Activated CD4-positive, alpha-beta memory T cell treated with anti-CD3 and anti-CD28 coated beads, Interleukin-2, amount 10 ng/mL, durations not matched to agents 7 days and 5 days (primary cell): Measurements from ENCODE around the gene PPP4R2. TPM values are rescaled to one million over a fixed set of nuclear protein-coding genes. Genes with fewer than 3 reads are reported as not detected.
A peak's percentile ranks its signal among the peaks of the same experiment; 100 is the strongest.
"Not testable (repeated sequence)": the region's sequence is repeated elsewhere in the genome, so short reads cannot be mapped to it uniquely, and the experiment has no call there.

Experiments used
- CTCF ChIA-PET: fragments of 350-600 bp; sonication (Branson Sonifier 250); formaldehyde crosslinking; loops from one replicate; lab custom pipeline; 2021; ENCODE audit warnings: antibody characterized with exemption, inconsistent platforms; lab: Charles Lee
- POLR2A ChIA-PET: fragments of 350-600 bp; sonication (Branson Sonifier 250); formaldehyde crosslinking; loops from one replicate; lab custom pipeline; 2021; ENCODE audit warnings: antibody characterized with exemption; lab: Charles Lee
- DNase-seq: peaks from one replicate; pipeline ENCODE4 v3.0.0-alpha.2; 2020
- H3K27ac Mint-ChIP-seq: one replicate; pipeline ENCODE4 v1.8.0; 2021; ENCODE audit warnings: mild to moderate bottlenecking, mixed read lengths
- H3K27me3 Mint-ChIP-seq: one replicate; pipeline ENCODE4 v1.8.0; 2021; ENCODE audit warnings: mixed read lengths
- H3K36me3 Mint-ChIP-seq: one replicate; pipeline ENCODE4 v1.8.0; 2021; ENCODE audit warnings: low read depth, mixed read lengths
- H3K4me1 Mint-ChIP-seq: one replicate; pipeline ENCODE4 v1.8.0; 2021; ENCODE audit warnings: mixed read lengths
- H3K4me3 Mint-ChIP-seq: one replicate; pipeline ENCODE4 v1.8.0; 2021; ENCODE audit warnings: mild to moderate bottlenecking, mixed read lengths
- H3K9me3 Mint-ChIP-seq: one replicate; pipeline ENCODE4 v1.8.0; 2021; ENCODE audit warnings: mixed read lengths
- total RNA-seq, 2 experiments: library from RNA; stranded (reverse); gene quantifications; one replicate each; pipeline ENCODE4 v1.2.3, GENCODE V29; 2021

The PPP4R2 gene
- total RNA-seq, 2 experiments from 2014 or later: 105 to 106 TPM

DNA sequence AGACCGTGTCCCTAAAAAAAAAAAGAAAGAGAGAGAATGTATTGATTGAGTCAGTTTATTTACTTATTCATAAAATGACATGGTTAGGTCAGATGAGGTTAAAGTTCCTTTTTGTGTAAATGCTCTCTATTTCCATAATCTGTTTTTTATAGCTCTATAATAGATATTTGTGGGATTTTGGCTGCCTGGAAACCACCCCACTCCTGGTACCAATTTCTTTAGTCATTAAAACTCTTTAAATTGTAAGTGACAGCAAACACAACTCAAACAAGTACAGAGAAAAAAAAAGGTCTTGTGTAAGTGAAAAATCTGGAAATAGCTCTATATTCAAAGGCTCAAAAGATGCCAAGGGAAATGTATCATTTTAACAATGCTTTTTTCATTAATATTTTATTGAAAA is 11.0 kb upstream of the PPP4R2 start:
- no peak overlapping the region for H3K27ac Mint-ChIP-seq
- H3K9me3 Mint-ChIP-seq: peaks cover 13% of the 10 kb centered on the region
- H3K4me1 Mint-ChIP-seq: peaks cover 6% of the 10 kb centered on the region
- POLR2A ChIA-PET: interaction anchor here (1.0 kb wide), 1 partner anchor 11 kb away, joined by 4 read pairs; the partner anchor contains the start of gene PPP4R2
- H3K27me3 Mint-ChIP-seq: peaks cover 14% of the 10 kb centered on the region
- no peak for DNase-seq
- peaks cover 4% of the 10 kb centered on the region for H3K36me3 Mint-ChIP-seq
- H3K4me3 Mint-ChIP-seq: no peak overlapping the region
- CTCF ChIA-PET: no interaction called here

DNA sequence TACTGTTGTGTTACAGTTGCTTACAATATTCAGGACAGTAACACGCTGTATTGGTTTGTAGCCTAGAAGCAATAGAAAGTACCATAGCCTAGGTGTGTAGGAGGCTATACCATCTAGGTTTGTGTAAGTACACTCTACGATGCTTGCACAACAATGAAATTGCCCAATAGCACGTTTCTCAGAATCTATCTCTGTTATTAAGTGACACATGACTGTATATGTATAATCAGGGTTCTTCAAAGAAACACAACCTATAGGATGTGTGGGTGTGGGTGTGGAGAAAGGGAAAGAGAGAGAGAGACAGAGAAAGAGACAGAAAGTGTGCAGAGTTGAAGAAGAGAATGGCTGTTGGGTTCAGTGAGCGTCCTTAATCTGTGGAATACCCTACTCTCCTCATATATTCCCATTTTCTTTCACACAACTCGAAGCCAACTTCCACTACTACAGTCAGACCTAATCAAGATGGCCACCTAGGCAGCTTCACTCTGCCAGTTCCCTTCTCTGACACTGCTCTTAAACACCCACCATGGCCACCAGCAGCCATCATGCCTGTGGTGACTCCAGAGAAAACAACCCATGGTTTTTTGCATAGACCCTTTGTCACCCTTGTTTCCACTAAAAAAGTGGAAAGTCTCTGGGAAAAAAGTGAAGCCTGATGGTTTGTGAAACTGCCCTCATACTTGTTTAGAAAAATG is 5.8 kb upstream of the PPP4R2 start:
- Mint-ChIP-seq H3K27me3 (peaks cover 3% of the 10 kb centered on the region), H3K4me1 (peaks cover 3% of the 10 kb centered on the region), H3K9me3 (peaks cover 4% of the 10 kb centered on the region), H3K36me3 (no peaks in the 10 kb centered on the region), H3K4me3 (no peak overlapping the region), H3K27ac (no peak overlapping the region)
- POLR2A ChIA-PET: no interaction called here
- CTCF ChIA-PET: interaction anchor here (1.9 kb wide), 1 partner anchor 65 kb away, joined by 5 read pairs; no protein-coding TSS in a partner anchor
- no peak for DNase-seq

DNA sequence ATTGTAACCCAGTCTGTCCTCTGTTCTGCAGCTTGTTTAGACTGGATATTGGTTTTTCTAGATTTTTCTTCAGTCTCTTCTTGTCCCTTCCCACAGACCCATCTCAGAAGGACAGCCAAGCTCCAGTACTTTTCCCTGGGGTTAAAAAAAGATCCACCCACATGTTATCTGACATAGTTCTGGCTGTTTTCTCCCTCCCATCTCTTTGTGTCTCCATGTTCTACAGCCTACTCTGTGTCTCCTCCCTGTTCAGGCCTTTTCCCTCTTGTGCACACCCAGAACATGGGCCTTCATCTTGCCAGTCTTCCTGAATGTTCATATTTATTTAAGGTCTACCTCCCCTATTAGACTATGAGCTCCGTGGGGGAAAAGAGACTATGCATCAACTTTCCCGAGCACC is 5.1 kb upstream of the PPP4R2 start:
- CTCF ChIA-PET: no interaction called here
- POLR2A ChIA-PET: no interaction called here
- Mint-ChIP-seq H3K36me3 (no peaks in the 10 kb centered on the region), H3K4me3 (no peak overlapping the region), H3K9me3 (no peaks in the 10 kb centered on the region), H3K27ac (no peak overlapping the region), H3K4me1 (peaks cover 7% of the 10 kb centered on the region), H3K27me3 (peaks cover 2% of the 10 kb centered on the region)
- no peak for DNase-seq

DNA sequence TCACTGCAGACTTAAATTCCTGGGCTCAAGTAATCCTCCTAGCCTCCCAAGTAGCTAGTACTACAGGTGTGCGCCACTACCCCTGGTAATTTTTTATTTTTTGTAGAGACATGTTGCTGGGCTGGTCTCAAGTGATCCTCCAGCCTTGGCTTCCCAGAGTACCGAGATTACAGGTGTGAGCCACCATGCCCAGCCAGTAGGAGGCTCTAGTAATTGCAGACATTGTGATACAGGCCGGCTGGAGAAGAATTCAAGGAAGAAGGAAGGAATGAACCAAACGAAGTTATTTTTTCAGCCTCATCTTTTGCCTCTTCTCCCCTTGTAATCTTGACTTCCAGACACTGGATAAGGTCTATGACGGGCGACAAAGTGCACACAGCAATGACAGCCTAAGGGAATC is 3.2 kb upstream of the PPP4R2 start:
- H3K27me3 Mint-ChIP-seq: no peaks in the 10 kb centered on the region
- H3K9me3 Mint-ChIP-seq: no peaks in the 10 kb centered on the region
- DNase-seq: no peak
- no peak overlapping the region for H3K4me3 Mint-ChIP-seq
- ChIA-PET POLR2A (no interaction called here), CTCF (no interaction called here)
- H3K27ac Mint-ChIP-seq: no peak overlapping the region
- peaks cover 8% of the 10 kb centered on the region for H3K36me3 Mint-ChIP-seq
- peaks cover 12% of the 10 kb centered on the region for H3K4me1 Mint-ChIP-seq

DNA sequence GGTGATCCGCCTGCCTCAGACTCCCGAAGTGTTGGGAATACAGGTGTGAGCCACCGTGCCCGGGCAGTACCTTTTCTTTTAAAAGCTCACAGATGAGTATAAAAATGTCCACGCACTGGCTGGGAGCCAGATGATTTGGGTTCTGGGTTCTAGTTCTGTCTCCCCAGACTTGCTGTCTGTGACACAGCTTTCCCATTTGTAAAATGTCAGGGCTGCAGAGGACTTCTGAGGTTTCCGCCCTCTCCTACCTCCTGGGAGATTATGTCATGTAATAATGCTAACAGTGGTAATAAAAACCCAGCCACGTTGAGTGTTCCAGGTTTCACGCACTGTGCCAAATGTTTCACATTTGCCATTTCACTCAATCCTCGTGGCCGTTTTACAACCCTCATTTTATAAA is 1.3 kb upstream of the PPP4R2 start:
- H3K36me3 Mint-ChIP-seq: peaks cover 25% of the 10 kb centered on the region
- H3K9me3 Mint-ChIP-seq: no peaks in the 10 kb centered on the region
- H3K27me3 Mint-ChIP-seq: no peaks in the 10 kb centered on the region
- POLR2A ChIA-PET: interaction anchor here (1.6 to 2.2 kb wide), 2 partner anchors 10 to 61 kb away, joined by 4 to 9 read pairs; no protein-coding TSS in a partner anchor
- no peak overlapping the region for H3K4me3 Mint-ChIP-seq
- CTCF ChIA-PET: interaction anchor here (0.7 to 2.1 kb wide), 3 partner anchors 16 to 62 kb away, joined by 3 to 6 read pairs (median 5); no protein-coding TSS in a partner anchor
- peaks cover 29% of the 10 kb centered on the region for H3K4me1 Mint-ChIP-seq
- no peak for DNase-seq
- H3K27ac Mint-ChIP-seq: peak overlapping the region; percentile 57

DNA sequence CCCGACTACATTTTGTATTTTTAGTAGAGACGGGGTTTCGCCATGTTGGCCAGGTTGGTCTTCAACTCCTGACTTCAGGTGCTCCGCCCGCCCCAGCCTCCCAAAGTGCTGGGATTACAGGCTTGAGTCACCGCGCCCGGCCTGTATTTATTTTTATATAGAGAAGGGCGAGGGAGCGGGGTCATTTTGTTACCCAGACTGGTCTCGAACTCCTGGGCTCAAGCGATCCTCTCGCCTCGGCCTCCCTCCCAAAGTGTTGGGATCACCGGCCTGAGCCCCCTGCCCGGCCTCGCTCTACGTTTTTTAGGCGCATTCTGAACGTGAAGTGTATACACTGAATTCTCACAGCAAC is 514 bp upstream of the PPP4R2 start:
- POLR2A ChIA-PET: interaction anchor here (1.0 to 2.2 kb wide), 9 partner anchors 8 to 60 kb away, joined by 3 to 9 read pairs (median 4); no protein-coding TSS in a partner anchor
- peak overlapping the region; percentile 89 for H3K27ac Mint-ChIP-seq

DNA sequence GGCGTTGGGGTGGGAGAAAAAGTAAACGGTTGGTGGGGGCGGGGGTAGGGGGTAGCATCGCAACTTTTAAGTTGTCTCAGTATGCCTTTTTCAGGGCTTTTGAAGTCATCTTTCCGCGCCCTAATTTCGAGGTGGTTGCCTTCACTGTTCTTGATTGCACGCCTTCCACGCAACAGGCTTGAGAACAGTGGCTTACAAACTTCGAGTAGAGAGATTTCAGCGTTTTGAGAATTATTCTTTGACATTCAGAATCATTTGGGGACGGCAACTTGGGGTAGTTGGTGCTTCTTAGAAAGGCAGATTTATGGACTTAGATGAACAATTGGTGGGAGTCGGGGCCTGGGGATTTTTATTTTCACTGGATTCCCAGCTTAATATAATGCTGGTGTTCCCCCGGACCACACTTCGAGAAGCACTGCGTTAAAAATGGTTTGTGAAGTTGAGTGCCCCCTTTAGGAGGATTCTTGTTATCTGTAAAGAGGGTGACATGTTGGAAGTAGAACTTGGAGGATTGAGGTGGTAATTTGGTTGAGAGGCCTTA is 880 bp downstream of the PPP4R2 start:
- POLR2A ChIA-PET: interaction anchor here (0.9 to 2.2 kb wide), 10 partner anchors 9 to 63 kb away, joined by 3 to 11 read pairs (median 4); no protein-coding TSS in a partner anchor
- peaks cover 42% of the 10 kb centered on the region for H3K36me3 Mint-ChIP-seq
- H3K27ac Mint-ChIP-seq: peak overlapping the region; percentile 89
- H3K4me1 Mint-ChIP-seq: peaks cover 50% of the 10 kb centered on the region
- H3K27me3 Mint-ChIP-seq: no peaks in the 10 kb centered on the region
- H3K9me3 Mint-ChIP-seq: no peaks in the 10 kb centered on the region
- CTCF ChIA-PET: interaction anchor here (0.8 to 2.2 kb wide), 7 partner anchors 32 to 147 kb away, joined by 3 to 9 read pairs (median 4); no protein-coding TSS in a partner anchor
- peak overlapping the region; percentile 89 for H3K4me3 Mint-ChIP-seq
- peak; percentile 48 for DNase-seq

More for the DNA sequence above, 514 bp upstream of the PPP4R2 start:
- DNase-seq: no peak
- peak overlapping the region; percentile 89 for H3K4me3 Mint-ChIP-seq
- H3K4me1 Mint-ChIP-seq: peaks cover 37% of the 10 kb centered on the region
- H3K9me3 Mint-ChIP-seq: no peaks in the 10 kb centered on the region
- no peaks in the 10 kb centered on the region for H3K27me3 Mint-ChIP-seq
- CTCF ChIA-PET: interaction anchor here (1.3 to 2.2 kb wide), 3 partner anchors 15 to 60 kb away, joined by 3 to 9 read pairs (median 6); no protein-coding TSS in a partner anchor
- peaks cover 31% of the 10 kb centered on the region for H3K36me3 Mint-ChIP-seq

DNA sequence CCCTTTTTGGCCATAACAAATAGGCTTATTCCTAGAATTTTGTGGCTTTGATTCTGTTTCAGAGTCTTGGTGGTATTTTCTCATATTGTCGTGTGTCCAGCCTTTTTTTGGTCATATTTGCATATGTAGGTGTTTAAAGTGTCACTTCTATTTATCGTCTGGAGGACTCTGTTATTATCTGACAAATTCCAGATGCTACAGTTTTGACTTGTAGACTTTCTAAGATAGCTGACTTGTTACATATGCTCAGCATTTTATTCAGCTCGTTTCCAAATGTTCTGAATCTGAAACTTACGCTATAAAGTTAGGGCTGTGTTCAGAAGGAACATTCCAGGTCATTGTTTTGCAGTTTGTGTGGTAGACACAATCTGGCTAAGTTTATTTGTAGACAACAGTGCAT is 1.9 kb downstream of the PPP4R2 start:
- Mint-ChIP-seq H3K4me3 (peak overlapping the region; percentile 73), H3K4me1 (peaks cover 55% of the 10 kb centered on the region), H3K27ac (peak overlapping the region; percentile 82), H3K36me3 (peaks cover 50% of the 10 kb centered on the region), H3K9me3 (no peaks in the 10 kb centered on the region), H3K27me3 (no peaks in the 10 kb centered on the region)
- DNase-seq: no peak
- POLR2A ChIA-PET: interaction anchor here (1.0 to 2.2 kb wide), 3 partner anchors 22 to 557 kb away, joined by 3 to 11 read pairs (median 4); no protein-coding TSS in a partner anchor
- CTCF ChIA-PET: interaction anchor here (0.9 to 1.6 kb wide), 7 partner anchors 10 to 148 kb away, joined by 3 to 4 read pairs (median 4); no protein-coding TSS in a partner anchor

DNA sequence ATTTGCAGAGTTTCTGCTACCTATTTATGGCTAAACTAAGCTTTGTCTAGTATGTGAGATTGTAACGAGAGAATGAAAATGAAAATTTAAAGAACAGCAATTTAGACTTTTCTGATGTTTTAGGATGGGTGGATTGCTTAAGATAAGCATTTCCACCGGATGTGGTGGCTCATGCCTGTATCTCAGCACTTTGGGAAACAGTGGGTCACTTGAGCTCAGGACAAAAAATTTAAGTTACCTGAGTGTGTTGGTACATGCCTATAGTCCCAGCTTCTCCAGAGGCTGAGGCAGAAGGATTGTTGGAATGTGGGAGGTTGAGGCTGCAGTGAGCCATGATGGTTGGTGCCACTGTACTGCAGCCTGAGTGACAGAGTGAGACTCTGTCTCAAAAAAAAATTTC is 3.3 kb downstream of the PPP4R2 start:
- CTCF ChIA-PET: interaction anchor here (0.7 to 1.8 kb wide), 4 partner anchors 10 to 149 kb away, joined by 3 to 8 read pairs (median 3); no protein-coding TSS in a partner anchor
- POLR2A ChIA-PET: interaction anchor here (0.9 to 2.0 kb wide), 8 partner anchors 11 to 73 kb away, joined by 3 to 6 read pairs (median 3); no protein-coding TSS in a partner anchor
- Mint-ChIP-seq H3K4me3 (peak overlapping the region; percentile 73), H3K4me1 (peaks cover 64% of the 10 kb centered on the region), H3K9me3 (no peaks in the 10 kb centered on the region), H3K27ac (peak overlapping the region; percentile 82), H3K27me3 (no peaks in the 10 kb centered on the region), H3K36me3 (peaks cover 63% of the 10 kb centered on the region)
- peak; percentile 41 for DNase-seq

DNA sequence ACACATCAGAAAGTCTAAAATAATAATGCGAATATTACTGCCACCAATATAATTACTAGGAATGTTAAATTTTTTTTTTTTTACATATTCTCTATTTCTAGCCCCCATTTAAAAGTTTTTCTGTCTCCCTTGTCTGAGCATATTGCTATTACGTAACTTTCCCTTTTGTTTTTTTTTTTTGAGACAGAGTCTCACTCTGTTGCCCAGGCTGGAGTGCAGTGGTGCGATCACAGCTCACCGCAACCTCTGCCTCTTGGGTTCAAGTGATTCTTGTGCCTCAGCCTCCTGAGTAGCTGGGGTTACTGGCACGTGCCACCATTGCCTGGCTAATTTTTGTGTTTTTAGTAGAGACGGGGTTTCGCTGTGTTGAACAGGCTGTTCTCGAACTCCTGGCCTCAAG is 6.4 kb downstream of the PPP4R2 start:
- POLR2A ChIA-PET, H3K27ac Mint-ChIP-seq: not testable (repeated sequence)

DNA sequence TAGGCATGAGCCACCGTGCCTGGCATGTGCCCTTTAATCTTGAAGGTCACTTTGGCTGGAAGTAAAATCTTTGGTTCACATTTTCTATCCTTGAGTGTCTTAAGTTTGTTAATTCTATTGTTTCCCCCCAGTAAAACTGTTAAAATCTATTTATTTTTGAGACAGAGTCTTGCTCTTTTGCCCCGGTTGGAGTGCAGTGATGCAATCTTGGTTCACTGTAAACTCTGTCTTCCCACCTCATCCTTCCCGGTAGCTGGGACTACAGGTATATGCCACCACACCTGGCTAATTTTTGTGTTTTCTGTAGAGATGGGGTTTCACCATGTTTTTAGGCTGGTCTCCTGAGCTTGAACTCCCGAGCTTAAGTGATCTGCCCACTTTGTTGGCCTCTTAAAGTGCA is 7.7 kb downstream of the PPP4R2 start:
- Mint-ChIP-seq H3K36me3 (peaks cover 79% of the 10 kb centered on the region), H3K27me3 (no peaks in the 10 kb centered on the region), H3K4me3 (no peak overlapping the region), H3K27ac (no peak overlapping the region), H3K9me3 (no peaks in the 10 kb centered on the region), H3K4me1 (peaks cover 70% of the 10 kb centered on the region)
- CTCF ChIA-PET: interaction anchor here (0.7 kb wide), 1 partner anchor 92 kb away, joined by 4 read pairs; no protein-coding TSS in a partner anchor
- no peak for DNase-seq
- POLR2A ChIA-PET: no interaction called here

More for the DNA sequence above, 6.4 kb downstream of the PPP4R2 start:
- H3K4me1 Mint-ChIP-seq: peaks cover 69% of the 10 kb centered on the region
- CTCF ChIA-PET: interaction anchor here (1.8 kb wide), 1 partner anchor 54 kb away, joined by 4 read pairs; no protein-coding TSS in a partner anchor
- DNase-seq, H3K4me3 Mint-ChIP-seq, H3K27me3 Mint-ChIP-seq, H3K9me3 Mint-ChIP-seq: not testable (repeated sequence)
- H3K36me3 Mint-ChIP-seq: peaks cover 79% of the 10 kb centered on the region

DNA sequence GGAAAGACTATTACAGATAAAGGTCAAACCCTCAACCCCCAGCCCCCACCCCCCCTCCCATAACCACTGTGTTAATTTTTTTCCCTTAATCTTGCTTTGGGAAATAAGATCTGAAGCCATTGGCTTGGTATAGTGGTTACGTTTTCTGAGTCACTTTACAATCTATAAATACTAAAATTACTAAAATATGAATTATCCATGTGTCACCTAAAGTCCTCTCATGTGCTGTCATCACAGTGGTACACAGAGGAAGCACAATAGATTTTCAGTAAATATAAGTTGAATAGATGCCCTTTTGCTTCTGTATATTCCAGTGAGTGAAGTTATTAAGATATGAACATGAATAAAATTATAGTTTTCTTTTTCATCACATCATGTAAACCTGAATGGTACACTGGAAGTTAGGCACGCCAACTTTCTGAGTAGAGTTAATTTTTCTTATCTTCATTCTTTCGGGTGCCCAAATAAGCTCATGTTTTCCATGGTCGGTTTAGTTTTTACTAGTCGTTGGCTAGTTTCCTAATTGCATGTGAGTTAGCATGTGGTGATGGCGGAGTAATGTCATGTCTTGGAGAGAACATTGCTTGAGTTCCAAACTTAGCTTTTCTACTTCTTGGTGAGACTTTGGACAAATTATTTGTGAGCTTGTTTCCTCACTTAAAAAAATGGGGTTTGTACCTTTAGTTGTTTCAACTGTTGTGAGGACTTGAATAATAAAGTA is 11.5 kb downstream of the PPP4R2 start:
- Mint-ChIP-seq H3K4me3 (no peak overlapping the region), H3K4me1 (peaks cover 61% of the 10 kb centered on the region), H3K36me3 (peaks cover 71% of the 10 kb centered on the region), H3K9me3 (no peaks in the 10 kb centered on the region), H3K27ac (no peak overlapping the region), H3K27me3 (no peaks in the 10 kb centered on the region)
- ChIA-PET POLR2A (interaction anchor here (1.0 kb wide), 1 partner anchor 19 kb away, joined by 3 read pairs; no protein-coding TSS in a partner anchor), CTCF (interaction anchor here (1.0 to 2.3 kb wide), 3 partner anchors 8 to 49 kb away, joined by 3 to 8 read pairs (median 4); no protein-coding TSS in a partner anchor)
- no peak for DNase-seq
